K562 (cell line): ENCODE measurements around the gene TBC1D10A. TPM values are rescaled to one million over a fixed set of nuclear protein-coding genes. Genes with fewer than 3 reads are reported as not detected.

Experiments
- ATAC-seq: fragments of 200-7000 bp; cut with Tn5 transposase; 3 replicates; pipeline ENCODE4 v1.9.1; 2020; ENCODE audit warnings: moderate library complexity
- BruUV-seq: library from RNA; stranded (reverse); fragments of 400-500 nt; replicated peaks from 2 replicates; lab custom pipeline; 2021; lab: Mats Ljungman, UMichigan
- CTCF ChIA-PET: fragments of 300-600 bp; formaldehyde crosslinking; extraction: SDS; loops from one replicate; lab custom pipeline; 2021; ENCODE audit warnings: low intra/inter-chr PET ratio; lab: Yijun Ruan, JAX
- POLR2A ChIA-PET: fragments of 300-600, 350-650 bp; sonication (Branson Sonifier 250); formaldehyde crosslinking; extraction: SDS; loops from one replicate; lab custom pipeline; 2021; ENCODE audit warnings: antibody characterized with exemption, inconsistent platforms; lab: Yijun Ruan, JAX
- DNase-seq, 4 experiments: peaks; one replicate each; pipeline versions ENCODE4 v3.0.0 to v3.0.0-alpha.2; 2011 to 2018; ENCODE audit warnings: low spot score in 3 of 4, mixed read lengths in 3 of 4; ENCODE audit errors: extremely low read depth in 1 of 4
- FAIRE-seq: peaks from 2 replicates; lab custom pipeline; 2011; peaks lifted over from hg19 to GRCh38; lab: Jason Lieb, UNC
- H2AFZ ChIP-seq: 2 replicates; pipeline ENCODE4 v1.6.0; 2011; ENCODE audit warnings: low read depth, low read length, control low read depth, inconsistent platforms
- H3K27ac ChIP-seq: fragments of 200-600 bp; 3 replicates; pipeline ENCODE4 v1.8.0; 2011; ENCODE audit warnings: low read depth, mild to moderate bottlenecking, control low read depth, inconsistent platforms, low read length, moderate library complexity, mixed read lengths; ENCODE audit errors: extremely low read depth
- H3K27me3 ChIP-seq, 2 experiments: fragments of 300-600 bp in 1 of 2; 2 replicates in 1 of 2; 3 replicates in 1 of 2; pipeline versions ENCODE4 v1.6.0 to v1.8.0; 2011; ENCODE audit warnings: inconsistent platforms in 2 of 2, low read length in 2 of 2, mild to moderate bottlenecking in 1 of 2, mixed read lengths in 1 of 2, moderate library complexity in 1 of 2; ENCODE audit not compliant: control insufficient read depth in 2 of 2, insufficient read depth in 2 of 2
- H3K36me3 ChIP-seq: fragments of 300-600 bp; 3 replicates; pipeline ENCODE4 v1.8.0; 2011; ENCODE audit warnings: mild to moderate bottlenecking, low read length, inconsistent platforms; ENCODE audit not compliant: control insufficient read depth, insufficient read depth
- H3K4me1 ChIP-seq, 2 experiments: fragments of 200-600 bp in 1 of 2; replicated peaks in 1 of 2; 2 replicates in 1 of 2; 3 replicates in 1 of 2; pipeline versions ENCODE4 v1.5.1 to v1.8.0; 2011; ENCODE audit warnings: inconsistent platforms in 2 of 2, low read length in 2 of 2, mild to moderate bottlenecking in 1 of 2, mixed read lengths in 1 of 2, moderate library complexity in 1 of 2; ENCODE audit not compliant: control insufficient read depth in 2 of 2, insufficient read depth in 2 of 2
- H3K4me2 ChIP-seq: 2 replicates; pipeline ENCODE4 v1.6.1; 2011; ENCODE audit warnings: low read length, control low read depth, inconsistent platforms, mixed read lengths; ENCODE audit not compliant: insufficient read depth
- H3K4me3 ChIP-seq: fragments of 200-600 bp; sonication (generic), shearing (Covaris generic); 2 replicates; pipeline ENCODE4 v1.5.1; 2016; ENCODE audit warnings: control low read depth, inconsistent platforms
- H3K79me2 ChIP-seq: fragments of 200-600 bp; 3 replicates; pipeline ENCODE4 v1.8.0; 2011; ENCODE audit warnings: low read length, inconsistent platforms; ENCODE audit not compliant: control insufficient read depth, insufficient read depth
- H3K9ac ChIP-seq, 2 experiments: 2 replicates each; pipeline versions ENCODE4 v1.6.0 to v1.6.1; 2011; ENCODE audit warnings: low read depth in 2 of 2, low read length in 2 of 2, control low read depth in 1 of 2, inconsistent platforms in 1 of 2, mild to moderate bottlenecking in 1 of 2, mixed read lengths in 1 of 2; ENCODE audit not compliant: insufficient read depth in 1 of 2
- H3K9me1 ChIP-seq: one replicate; pipeline ENCODE4 v1.6.0; 2011; ENCODE audit warnings: inconsistent platforms, mild to moderate bottlenecking, low read length, moderate library complexity; ENCODE audit not compliant: control insufficient read depth, insufficient read depth
- H3K9me3 ChIP-seq: replicated peaks from 2 replicates; pipeline ENCODE4 v1.5.1; 2011; ENCODE audit warnings: low read depth, low read length, inconsistent platforms; ENCODE audit not compliant: control insufficient read depth, insufficient read depth
- H4K20me1 ChIP-seq: replicated peaks from 2 replicates; pipeline ENCODE4 v1.6.1; 2011; ENCODE audit warnings: low read length, inconsistent platforms, mixed read lengths; ENCODE audit not compliant: control insufficient read depth, insufficient read depth
- L3MBTL2 ChIP-seq: fragments of 450-650 bp; IDR thresholded peaks from 2 replicates; pipeline ENCODE4 v1.6.1; 2016; ENCODE audit warnings: mild to moderate bottlenecking, moderate library complexity
- WGBS: fragments of 100-300 bp; shearing (Covaris generic); methylation state at CpG from one replicate; pipeline ENCODE4 v1.1.6; 2016; ENCODE audit warnings: low coverage, mixed read lengths; ENCODE audit not compliant: insufficient coverage; ENCODE audit errors: missing lambda C conversion rate; 5-methylcytosine and 5-hydroxymethylcytosine counted together
- in situ Hi-C: fragments of 300-500 bp; cut with MboI; formaldehyde crosslinking; loops from 4 replicates; pipeline ENCODE4 v1.15.0; 2018; ENCODE audit warnings: inconsistent platforms, mixed read lengths
- intact Hi-C: fragments of 100-400 bp; cut with micrococcal nuclease; formaldehyde crosslinking; loops from 2 replicates; pipeline ENCODE4 v1.14.2; 2022
- polyA plus RNA-seq, 8 experiments: library from polyadenylated mRNA; depleted of rRNA in 4 of 8; stranded (reverse) in 5 of 8; unstranded in 3 of 8; fragments of >200 nt; fragmentation: Nextera tagmentation in 2 of 8; fragmentation: Illumina TruSeq in 1 of 8; extraction: Ambion mirVana in 2 of 8; extraction: Trizol in 1 of 8; gene quantifications; 2 replicates each; pipeline versions ENCODE4 v1.2.1 to v1.2.3, GENCODE V29; 2011 to 2014; ENCODE audit warnings: inconsistent platforms in 1 of 8, missing spikeins in 1 of 8
- total RNA-seq, 7 experiments: library from RNA; depleted of rRNA in 6 of 7; stranded (reverse); fragments of >200 nt in 6 of 7; fragmentation: Illumina TruSeq in 2 of 7; extraction: Trizol in 2 of 7; gene quantifications; 2 replicates each; pipeline versions ENCODE4 v1.2.1 to v1.2.3, GENCODE V29; 2011 to 2021; ENCODE audit warnings: low replicate concordance in 1 of 7
- TF ChIP-seq, protein P1 (sequence below): sonication (generic); formaldehyde crosslinking; IDR thresholded peaks from 2 replicates; pipeline ENCODE4 v1.8.1; 2023; ENCODE audit warnings: mild to moderate bottlenecking, missing genetic modification reagents, moderate library complexity
- TF ChIP-seq, protein P2 (sequence below): fragments of 450-650 bp; IDR thresholded peaks from 2 replicates; pipeline ENCODE4 v1.6.1; 2017; ENCODE audit warnings: antibody characterized with exemption, mild to moderate bottlenecking

The TBC1D10A gene
- total and polyA plus RNA-seq, 9 of the 15 experiments (the other 6 are each of a cell fraction or from before 2014, with no cell fraction given) = 0.13 to 10.4 (median 4.6) TPM

DNA sequence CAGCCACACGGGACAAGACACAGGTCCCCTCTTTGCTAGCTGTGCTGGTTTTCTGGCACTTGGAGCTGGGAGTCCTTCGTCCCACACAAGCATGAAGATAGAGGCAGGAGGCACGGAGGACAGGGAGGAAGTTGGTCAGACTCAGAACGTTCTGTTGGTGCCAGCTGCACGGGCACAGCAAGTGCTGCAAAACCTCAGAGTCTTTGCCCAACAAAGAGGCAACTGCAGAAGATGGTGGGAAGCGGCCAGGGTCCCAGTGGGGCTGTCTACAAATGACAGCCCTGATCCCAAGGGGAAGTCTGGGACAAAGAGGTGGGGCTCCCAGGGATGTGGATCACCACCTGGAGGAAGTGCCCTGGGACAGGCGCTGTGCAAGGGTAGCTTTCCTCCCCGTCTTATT, 50.7 kb downstream of the TBC1D10A start:
- ATAC-seq = no peak
- no peak for FAIRE-seq
- intact Hi-C loops (no loop called here), in situ Hi-C loops (no loop called here)
- DNase-seq = no peak
- peak overlapping the region; percentile 82 for H2AFZ ChIP-seq
- POLR2A ChIA-PET = interaction anchor here (0.8 to 1.8 kb wide), 2 partner anchors 12 to 109 kb away, joined by 4 to 8 read pairs; no protein-coding TSS in a partner anchor
- H3K27ac ChIP-seq = no peak overlapping the region; the same call in 2 of the 3 replicates
- H4K20me1 ChIP-seq = no peaks in the 10 kb centered on the region; the same call in 1 of the 2 replicates
- H3K9ac ChIP-seq = no peak overlapping the region
- peak overlapping the region; percentile 14 for H3K4me2 ChIP-seq
- BruUV-seq = no TSS peak
- H3K27me3 ChIP-seq = no peaks in the 10 kb centered on the region; a peak in 1 of 5 replicates
- H3K4me3 ChIP-seq = no peak overlapping the region
- H3K9me3 ChIP-seq = no peaks in the 10 kb centered on the region
- H3K36me3 ChIP-seq = no peaks in the 10 kb centered on the region
- WGBS = 40% methylated on average over 2 of the region's 8 CpGs
- CTCF ChIA-PET = no interaction called here
- H3K4me1 ChIP-seq = peaks cover 2 to 11% of the 10 kb centered on the region in 2 experiments; a peak in 3 of 5 replicates
- H3K79me2 ChIP-seq = no peaks in the 10 kb centered on the region
- TF ChIP-seq, protein P1, sequence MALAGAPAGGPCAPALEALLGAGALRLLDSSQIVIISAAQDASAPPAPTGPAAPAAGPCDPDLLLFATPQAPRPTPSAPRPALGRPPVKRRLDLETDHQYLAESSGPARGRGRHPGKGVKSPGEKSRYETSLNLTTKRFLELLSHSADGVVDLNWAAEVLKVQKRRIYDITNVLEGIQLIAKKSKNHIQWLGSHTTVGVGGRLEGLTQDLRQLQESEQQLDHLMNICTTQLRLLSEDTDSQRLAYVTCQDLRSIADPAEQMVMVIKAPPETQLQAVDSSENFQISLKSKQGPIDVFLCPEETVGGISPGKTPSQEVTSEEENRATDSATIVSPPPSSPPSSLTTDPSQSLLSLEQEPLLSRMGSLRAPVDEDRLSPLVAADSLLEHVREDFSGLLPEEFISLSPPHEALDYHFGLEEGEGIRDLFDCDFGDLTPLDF = no peak
- TF ChIP-seq, protein P2, sequence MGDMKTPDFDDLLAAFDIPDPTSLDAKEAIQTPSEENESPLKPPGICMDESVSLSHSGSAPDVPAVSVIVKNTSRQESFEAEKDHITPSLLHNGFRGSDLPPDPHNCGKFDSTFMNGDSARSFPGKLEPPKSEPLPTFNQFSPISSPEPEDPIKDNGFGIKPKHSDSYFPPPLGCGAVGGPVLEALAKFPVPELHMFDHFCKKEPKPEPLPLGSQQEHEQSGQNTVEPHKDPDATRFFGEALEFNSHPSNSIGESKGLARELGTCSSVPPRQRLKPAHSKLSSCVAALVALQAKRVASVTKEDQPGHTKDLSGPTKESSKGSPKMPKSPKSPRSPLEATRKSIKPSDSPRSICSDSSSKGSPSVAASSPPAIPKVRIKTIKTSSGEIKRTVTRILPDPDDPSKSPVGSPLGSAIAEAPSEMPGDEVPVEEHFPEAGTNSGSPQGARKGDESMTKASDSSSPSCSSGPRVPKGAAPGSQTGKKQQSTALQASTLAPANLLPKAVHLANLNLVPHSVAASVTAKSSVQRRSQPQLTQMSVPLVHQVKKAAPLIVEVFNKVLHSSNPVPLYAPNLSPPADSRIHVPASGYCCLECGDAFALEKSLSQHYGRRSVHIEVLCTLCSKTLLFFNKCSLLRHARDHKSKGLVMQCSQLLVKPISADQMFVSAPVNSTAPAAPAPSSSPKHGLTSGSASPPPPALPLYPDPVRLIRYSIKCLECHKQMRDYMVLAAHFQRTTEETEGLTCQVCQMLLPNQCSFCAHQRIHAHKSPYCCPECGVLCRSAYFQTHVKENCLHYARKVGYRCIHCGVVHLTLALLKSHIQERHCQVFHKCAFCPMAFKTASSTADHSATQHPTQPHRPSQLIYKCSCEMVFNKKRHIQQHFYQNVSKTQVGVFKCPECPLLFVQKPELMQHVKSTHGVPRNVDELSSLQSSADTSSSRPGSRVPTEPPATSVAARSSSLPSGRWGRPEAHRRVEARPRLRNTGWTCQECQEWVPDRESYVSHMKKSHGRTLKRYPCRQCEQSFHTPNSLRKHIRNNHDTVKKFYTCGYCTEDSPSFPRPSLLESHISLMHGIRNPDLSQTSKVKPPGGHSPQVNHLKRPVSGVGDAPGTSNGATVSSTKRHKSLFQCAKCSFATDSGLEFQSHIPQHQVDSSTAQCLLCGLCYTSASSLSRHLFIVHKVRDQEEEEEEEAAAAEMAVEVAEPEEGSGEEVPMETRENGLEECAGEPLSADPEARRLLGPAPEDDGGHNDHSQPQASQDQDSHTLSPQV = 0 out of 2 replicates have a peak, but pooled peaks have one; percentile 31
- 0 out of 2 replicates have a peak, but pooled peaks have one; percentile 2 for TF ChIP-seq L3MBTL2
- TF ChIP-seq, all 486 proteins: peak for 2
- no peaks in the 10 kb centered on the region for H3K9me1 ChIP-seq
